ENCODE measurements around the gene MRAP. TPM values are rescaled to one million over a fixed set of nuclear protein-coding genes. Genes with fewer than 3 reads are reported as not detected.

The MRAP gene
- total RNA-seq, 4 donors from 2014 or later: 0.45 to 1.4 (median 1.3) TPM; not detected in 1

- H3K4me3 ChIP-seq (ENCODE audit: low read depth, poor library complexity, severe bottlenecking): no peak overlapping the region
- DNase-seq (ENCODE audit: low spot score in 2 of 2): peak in 1 of 2 donors; percentile 45
- intact Hi-C loops (cut with DNase I; ENCODE audit: low total_unique reads): no loop called here
- TF ChIP-seq CTCF (IDR thresholded peaks at IDR 0.05) (no peak), POLR2A (IDR thresholded peaks at IDR 0.05) (no peak)
- WGBS, 2 donors: 89 to 91% methylated on average over 13 of the region's 13 CpGs
Observed at GRCh38 chr21:32350981-32351380, 52.3 kb downstream of the MRAP start.

- 39 to 47% methylated on average over 6 of the region's 6 CpGs for WGBS, 2 donors
- peak in 1 of 2 donors; percentile 83 for DNase-seq (ENCODE audit: low spot score in 2 of 2)
- intact Hi-C loops (cut with DNase I; ENCODE audit: low total_unique reads): no loop called here
- no peak for TF ChIP-seq CTCF (IDR thresholded peaks at IDR 0.05)
- TF ChIP-seq POLR2A (IDR thresholded peaks at IDR 0.05): no peak
- no peak overlapping the region for H3K4me3 ChIP-seq (ENCODE audit: low read depth, poor library complexity, severe bottlenecking)
Observed at GRCh38 chr21:32351428-32351827, 52.8 kb downstream of the MRAP start.

GRCh38 chr21:32352526-32352925, 53.9 kb downstream of the MRAP start:
- DNase-seq (ENCODE audit: low spot score in 2 of 2): peak in 1 of 2 donors; percentile 58
- intact Hi-C loops (cut with DNase I; ENCODE audit: low total_unique reads): no loop called here
- no peak for TF ChIP-seq POLR2A (IDR thresholded peaks at IDR 0.05)
- TF ChIP-seq CTCF (IDR thresholded peaks at IDR 0.05): no peak
- H3K4me3 ChIP-seq (ENCODE audit: low read depth, poor library complexity, severe bottlenecking): no peak overlapping the region
- WGBS, 2 donors: 88 to 90% methylated on average over 7 of the region's 7 CpGs

GRCh38 chr21:32353002-32353711, 54.5 kb downstream of the MRAP start:
- intact Hi-C loops (cut with DNase I; ENCODE audit: low total_unique reads): no loop called here
- peak in 1 of 2 donors; percentile 72 for DNase-seq (ENCODE audit: low spot score in 2 of 2)
- H3K4me3 ChIP-seq (ENCODE audit: low read depth, poor library complexity, severe bottlenecking): no peak overlapping the region
- 88 to 94% methylated on average over 8 of the region's 8 CpGs for WGBS, 2 donors
- TF ChIP-seq CTCF (IDR thresholded peaks at IDR 0.05): no peak
- TF ChIP-seq POLR2A (IDR thresholded peaks at IDR 0.05): no peak

GRCh38 chr21:32356874-32357395, 58.3 kb downstream of the MRAP start:
- DNase-seq (ENCODE audit: low spot score in 2 of 2): no peak
- H3K4me3 ChIP-seq (ENCODE audit: low read depth, poor library complexity, severe bottlenecking): no peak overlapping the region
- WGBS, 2 donors: 84% methylated on average over 1 of the region's 1 CpG
- TF ChIP-seq POLR2A (IDR thresholded peaks at IDR 0.05): no peak
- no peak for TF ChIP-seq CTCF (IDR thresholded peaks at IDR 0.05)
- intact Hi-C loops (cut with DNase I; ENCODE audit: low total_unique reads): no loop called here
